GM23338 (cell line): ENCODE measurements around the gene SLC5A2. TPM values are rescaled to one million over a fixed set of nuclear protein-coding genes. Genes with fewer than 3 reads are reported as not detected.

Experiments
- ATAC-seq: fragments of 200-7000 bp; cut with Tn5 transposase; 3 replicates; pipeline ENCODE4 v1.9.1; 2020
- DNase-seq: peaks from one replicate; pipeline ENCODE4 v3.0.0-alpha.2; 2015; ENCODE audit warnings: low spot score
- H2AFZ ChIP-seq: fragments of 200-600 bp; sonication (generic); 2 replicates; pipeline ENCODE4 v1.8.0; 2016; ENCODE audit warnings: antibody characterized with exemption, mild to moderate bottlenecking, moderate library complexity
- H3F3A ChIP-seq: fragments of 200-600 bp; sonication (generic); replicated peaks from 2 replicates; pipeline ENCODE4 v1.8.0; 2017; ENCODE audit warnings: antibody characterized with exemption, mixed run types, low read depth
- H3K27ac ChIP-seq: fragments of 200-600 bp; sonication (generic); 2 replicates; pipeline ENCODE4 v1.6.1; 2016; ENCODE audit warnings: low read depth
- H3K27me3 ChIP-seq: fragments of 200-600 bp; sonication (generic); 2 replicates; pipeline ENCODE4 v1.8.0; 2016; ENCODE audit warnings: mild to moderate bottlenecking, mixed run types, moderate library complexity; ENCODE audit not compliant: insufficient read depth
- H3K36me3 ChIP-seq: fragments of 200-600 bp; sonication (generic); 2 replicates; pipeline ENCODE4 v1.8.0; 2016; ENCODE audit warnings: mild to moderate bottlenecking; ENCODE audit not compliant: insufficient read depth
- H3K4me1 ChIP-seq: fragments of 200-600 bp; sonication (generic); 2 replicates; pipeline ENCODE4 v1.8.0; 2016; ENCODE audit warnings: mild to moderate bottlenecking, moderate library complexity; ENCODE audit not compliant: insufficient read depth
- H3K4me2 ChIP-seq: fragments of 200-600 bp; sonication (generic); 2 replicates; pipeline ENCODE4 v1.7.1; 2017; ENCODE audit warnings: mixed run types
- H3K4me3 ChIP-seq: fragments of 200-600 bp; sonication (generic); 2 replicates; pipeline ENCODE4 v1.6.1; 2016; ENCODE audit warnings: mixed run types
- H3K79me2 ChIP-seq: fragments of 200-600 bp; sonication (generic); replicated peaks from 2 replicates; pipeline ENCODE4 v1.8.0; 2017; ENCODE audit warnings: mild to moderate bottlenecking; ENCODE audit not compliant: insufficient read depth
- H3K9me2 ChIP-seq: fragments of 200-600 bp; sonication (generic); 2 replicates; pipeline ENCODE4 v1.8.0; 2017; ENCODE audit not compliant: insufficient read depth
- H4K20me1 ChIP-seq: fragments of 200-600 bp; sonication (generic); replicated peaks from 2 replicates; pipeline ENCODE4 v1.8.0; 2017; ENCODE audit warnings: mild to moderate bottlenecking; ENCODE audit not compliant: insufficient read depth
- H3K27ac Mint-ChIP-seq: 2 replicates; pipeline ENCODE4 v1.8.0; 2020; ENCODE audit warnings: inconsistent platforms, mild to moderate bottlenecking, moderate library complexity, mixed read lengths
- H3K27me3 Mint-ChIP-seq: 3 replicates; pipeline ENCODE4 v1.8.0; 2022; ENCODE audit warnings: low read depth, mild to moderate bottlenecking, moderate library complexity, mixed read lengths, inconsistent platforms; ENCODE audit not compliant: insufficient read depth, poor library complexity
- H3K36me3 Mint-ChIP-seq: 3 replicates; pipeline ENCODE4 v1.8.0; 2021; ENCODE audit warnings: low read depth, mild to moderate bottlenecking, inconsistent platforms, moderate library complexity, mixed read lengths
- H3K4me1 Mint-ChIP-seq: 3 replicates; pipeline ENCODE4 v1.8.0; 2020; ENCODE audit warnings: mild to moderate bottlenecking, inconsistent platforms, mixed read lengths
- H3K4me3 Mint-ChIP-seq: 3 replicates; pipeline ENCODE4 v1.8.0; 2021; ENCODE audit warnings: moderate library complexity, mild to moderate bottlenecking, inconsistent platforms, mixed read lengths
- H3K9me3 Mint-ChIP-seq: 3 replicates; pipeline ENCODE4 v1.8.0; 2020; ENCODE audit warnings: moderate library complexity, mild to moderate bottlenecking, inconsistent platforms, mixed read lengths
- CREB1 ChIP-seq: fragments of 250-450 bp; sonication (Bioruptor Pico); IDR thresholded peaks from 2 replicates; pipeline ENCODE4 v1.5.0; 2020; ENCODE audit warnings: low read depth, mild to moderate bottlenecking, moderate library complexity
- CTCF ChIP-seq, 2 experiments: fragments of 200-600 bp in 1 of 2; sonication (generic) in 1 of 2; conservative IDR thresholded peaks; 2 replicates each; pipeline versions ENCODE4 v1.5.1 to v1.6.1; 2016 to 2017; ENCODE audit warnings: antibody characterized with exemption in 2 of 2, low read depth in 2 of 2, mild to moderate bottlenecking in 2 of 2, moderate library complexity in 1 of 2
- NANOG ChIP-seq: IDR thresholded peaks from 2 replicates; pipeline ENCODE4 v1.6.1; 2016; ENCODE audit warnings: antibody characterized with exemption, borderline replicate concordance
- POLR2AphosphoS5 ChIP-seq: IDR thresholded peaks from 2 replicates; pipeline ENCODE4 v1.6.1; 2016; ENCODE audit warnings: antibody characterized with exemption, low read depth
- REST ChIP-seq: IDR thresholded peaks from one replicate; pipeline ENCODE4 v1.6.1; 2018; ENCODE audit warnings: antibody characterized with exemption; ENCODE audit not compliant: unreplicated experiment
- ZNF331 ChIP-seq: fragments of 250-450 bp; sonication (Bioruptor Pico); IDR thresholded peaks from 2 replicates; pipeline ENCODE4 v1.5.0; 2020; ENCODE audit warnings: low read depth, mild to moderate bottlenecking, moderate library complexity
- ZNF462 ChIP-seq: fragments of 250-450 bp; sonication (Bioruptor Pico); IDR thresholded peaks from 2 replicates; pipeline ENCODE4 v1.5.0; 2020; ENCODE audit warnings: mild to moderate bottlenecking, moderate library complexity
- polyA plus RNA-seq: library from polyadenylated mRNA; unstranded; fragments of >200 nt; fragmentation: Nextera tagmentation; extraction: Ambion mirVana; gene quantifications from 2 replicates; pipeline ENCODE4 v1.2.1, GENCODE V29; 2016
- total RNA-seq: library from RNA; depleted of rRNA; stranded (reverse); fragments of >200 nt; shearing (Covaris generic); gene quantifications from 2 replicates; pipeline ENCODE4 v1.2.3, GENCODE V29; 2014

The SLC5A2 gene
- total and polyA plus RNA-seq, 2 experiments from 2014 or later = 0.76 to 3.6 TPM

- no peak for TF ChIP-seq CTCF (conservative IDR thresholded peaks at IDR 0.05; ENCODE audit: low read depth in 2 of 2)
- no peak for TF ChIP-seq ZNF462
Observed at GRCh38 chr16:31485571-31485970, 2.6 kb downstream of the SLC5A2 start (continued).

GRCh38 chr16:31486045-31486444 is 3.1 kb downstream of the SLC5A2 start:
- ATAC-seq (no peak), DNase-seq (no peak)
- peaks cover 11% of the 10 kb centered on the region; the same call in 2 of the 3 replicates for H3K36me3 Mint-ChIP-seq
- Histone ChIP-seq H3K36me3 (no peaks in the 10 kb centered on the region), H3F3A (no peaks in the 10 kb centered on the region), H3K9me2 (no peaks in the 10 kb centered on the region), H3K79me2 (no peaks in the 10 kb centered on the region), H4K20me1 (no peaks in the 10 kb centered on the region), H3K27ac (no peak overlapping the region), H3K4me1 (no peaks in the 10 kb centered on the region; the same call in 1 of the 2 replicates), H3K4me3 (no peak overlapping the region), H3K27me3 (peaks cover 75% of the 10 kb centered on the region), H3K4me2 (no peak overlapping the region), H2AFZ (no peak overlapping the region)
- peaks cover 17% of the 10 kb centered on the region; the same call in 2 of the 3 replicates for H3K4me1 Mint-ChIP-seq
- H3K27ac Mint-ChIP-seq = no peak overlapping the region
- peaks cover 61% of the 10 kb centered on the region for H3K27me3 Mint-ChIP-seq
- peak overlapping the region; percentile 22; the same call in 2 of the 3 replicates for H3K4me3 Mint-ChIP-seq
- H3K9me3 Mint-ChIP-seq = no peaks in the 10 kb centered on the region
- TF ChIP-seq CREB1 (CRISPR knock-in tag) (no peak), CTCF (conservative IDR thresholded peaks at IDR 0.05; ENCODE audit: low read depth in 2 of 2) (no peak), REST (no peak), NANOG (no peak), POLR2AphosphoS5 (no peak), ZNF331 (no peak)
